Measurements from ENCODE around the gene ZSWIM1. TPM values are rescaled to one million over a fixed set of nuclear protein-coding genes. Genes with fewer than 3 reads are reported as not detected.
A peak's percentile ranks its signal among the peaks of the same experiment; 100 is the strongest.
"Not testable (repeated sequence)": the region's sequence is repeated elsewhere in the genome, so short reads cannot be mapped to it uniquely, and the experiment has no call there.

Gene ZSWIM1
- total RNA-seq, 1 experiment from 2014 or later, result 13.2 TPM

GRCh38 chr20:45897692-45898091, 16.7 kb downstream of the ZSWIM1 start:
- BruUV-seq (replicated peaks), result no TSS peak
- H3K4me1 ChIP-seq (ENCODE audit: insufficient read depth, low read length, poor library complexity, severe bottlenecking), result no peaks in the 10 kb centered on the region
- CTCF ChIA-PET, result no interaction called here

GRCh38 chr20:45898285-45898684, 17.3 kb downstream of the ZSWIM1 start:
- Histone ChIP-seq H3K27ac (ENCODE audit: low read depth, low read length, poor library complexity, severe bottlenecking) (no peak overlapping the region), H3K27me3 (replicated peaks; ENCODE audit: insufficient read depth, low read depth, low read length, poor library complexity) (no peaks in the 10 kb centered on the region), H3K4me1 (ENCODE audit: insufficient read depth, low read length, poor library complexity, severe bottlenecking) (no peaks in the 10 kb centered on the region), H3K9me3 (ENCODE audit: low read depth, low read length, poor library complexity, severe bottlenecking) (no peaks in the 10 kb centered on the region), H3K36me3 (ENCODE audit: insufficient read depth, low read length, poor library complexity, severe bottlenecking) (peaks cover 38% of the 10 kb centered on the region), H3K4me3 (ENCODE audit: low read depth, low read length, poor library complexity, severe bottlenecking) (no peak overlapping the region)
- DNase-seq (ENCODE audit: low spot score), result no peak
- ChIA-PET POLR2A (ENCODE audit: low non-redundant PET) (no interaction called here), CTCF (no interaction called here)
- TF ChIP-seq EZH2 (IDR thresholded peaks at IDR 0.05; ENCODE audit: borderline replicate concordance, low read depth, low read length, poor library complexity, severe bottlenecking) (no peak), CTCF (conservative IDR thresholded peaks at IDR 0.05; ENCODE audit: low read depth, low read length) (no peak)
- no TSS peak for BruUV-seq (replicated peaks)
- intact Hi-C loops (cut with micrococcal nuclease; ENCODE audit: unreplicated experiment), result loop anchor here (10.0 kb wide), 1 partner anchor 67 kb away; no protein-coding TSS in a partner anchor

More at GRCh38 chr20:45897692-45898091, 16.7 kb downstream of the ZSWIM1 start:
- POLR2A ChIA-PET (ENCODE audit: low non-redundant PET), result no interaction called here
- no peak for DNase-seq (ENCODE audit: low spot score)
- no peak for TF ChIP-seq EZH2 (IDR thresholded peaks at IDR 0.05; ENCODE audit: borderline replicate concordance, low read depth, low read length, poor library complexity, severe bottlenecking)
- TF ChIP-seq CTCF (conservative IDR thresholded peaks at IDR 0.05; ENCODE audit: low read depth, low read length), result no peak
- no peak overlapping the region for H3K4me3 ChIP-seq (ENCODE audit: low read depth, low read length, poor library complexity, severe bottlenecking)
- peaks cover 38% of the 10 kb centered on the region for H3K36me3 ChIP-seq (ENCODE audit: insufficient read depth, low read length, poor library complexity, severe bottlenecking)
- intact Hi-C loops (cut with micrococcal nuclease; ENCODE audit: unreplicated experiment), result loop anchor here (10.0 kb wide), 1 partner anchor 67 kb away; no protein-coding TSS in a partner anchor
- no peaks in the 10 kb centered on the region for H3K9me3 ChIP-seq (ENCODE audit: low read depth, low read length, poor library complexity, severe bottlenecking)
- no peak overlapping the region for H3K27ac ChIP-seq (ENCODE audit: low read depth, low read length, poor library complexity, severe bottlenecking)
- H3K27me3 ChIP-seq (replicated peaks; ENCODE audit: insufficient read depth, low read depth, low read length, poor library complexity), result no peaks in the 10 kb centered on the region

GRCh38 chr20:45899046-45899835, 18.2 kb downstream of the ZSWIM1 start:
- BruUV-seq (replicated peaks), result TSS peak; percentile 15
- no peaks in the 10 kb centered on the region for H3K9me3 ChIP-seq (ENCODE audit: low read depth, low read length, poor library complexity, severe bottlenecking)
- TF ChIP-seq EZH2 (IDR thresholded peaks at IDR 0.05; ENCODE audit: borderline replicate concordance, low read depth, low read length, poor library complexity, severe bottlenecking) (no peak), CTCF (conservative IDR thresholded peaks at IDR 0.05; ENCODE audit: low read depth, low read length) (no peak)
- no peaks in the 10 kb centered on the region for H3K27me3 ChIP-seq (replicated peaks; ENCODE audit: insufficient read depth, low read depth, low read length, poor library complexity)
- CTCF ChIA-PET, result no interaction called here
- H3K36me3 ChIP-seq (ENCODE audit: insufficient read depth, low read length, poor library complexity, severe bottlenecking), result peaks cover 42% of the 10 kb centered on the region
- no peak for DNase-seq (ENCODE audit: low spot score)
- intact Hi-C loops (cut with micrococcal nuclease; ENCODE audit: unreplicated experiment), result loop anchor here (10.0 kb wide), 1 partner anchor 66 kb away; no protein-coding TSS in a partner anchor
- H3K27ac ChIP-seq (ENCODE audit: low read depth, low read length, poor library complexity, severe bottlenecking), result no peak overlapping the region
- H3K4me3 ChIP-seq (ENCODE audit: low read depth, low read length, poor library complexity, severe bottlenecking), result no peak overlapping the region
- POLR2A ChIA-PET (ENCODE audit: low non-redundant PET), result no interaction called here
- H3K4me1 ChIP-seq (ENCODE audit: insufficient read depth, low read length, poor library complexity, severe bottlenecking), result no peaks in the 10 kb centered on the region

- intact Hi-C loops (cut with micrococcal nuclease; ENCODE audit: unreplicated experiment); H3K9me3 ChIP-seq (ENCODE audit: low read depth, low read length, poor library complexity, severe bottlenecking); POLR2A ChIA-PET (ENCODE audit: low non-redundant PET); H3K27me3 ChIP-seq (replicated peaks; ENCODE audit: insufficient read depth, low read depth, low read length, poor library complexity); CTCF ChIA-PET; H3K4me3 ChIP-seq (ENCODE audit: low read depth, low read length, poor library complexity, severe bottlenecking); H3K4me1 ChIP-seq (ENCODE audit: insufficient read depth, low read length, poor library complexity, severe bottlenecking); DNase-seq (ENCODE audit: low spot score); BruUV-seq (replicated peaks); H3K27ac ChIP-seq (ENCODE audit: low read depth, low read length, poor library complexity, severe bottlenecking): not testable (repeated sequence)
- peaks cover 57% of the 10 kb centered on the region for H3K36me3 ChIP-seq (ENCODE audit: insufficient read depth, low read length, poor library complexity, severe bottlenecking)
Observed at GRCh38 chr20:45901332-45901731, 20.3 kb downstream of the ZSWIM1 start.

All from A673 (cell line).